ENCODE measurements around the gene OR6C76. TPM values are rescaled to one million over a fixed set of nuclear protein-coding genes. Genes with fewer than 3 reads are reported as not detected.

Gene OR6C76
- total and polyA plus RNA-seq, 2 of the 8 experiments (the other 6 are each of a cell fraction or from before 2014, with no cell fraction given): not detected

DNA sequence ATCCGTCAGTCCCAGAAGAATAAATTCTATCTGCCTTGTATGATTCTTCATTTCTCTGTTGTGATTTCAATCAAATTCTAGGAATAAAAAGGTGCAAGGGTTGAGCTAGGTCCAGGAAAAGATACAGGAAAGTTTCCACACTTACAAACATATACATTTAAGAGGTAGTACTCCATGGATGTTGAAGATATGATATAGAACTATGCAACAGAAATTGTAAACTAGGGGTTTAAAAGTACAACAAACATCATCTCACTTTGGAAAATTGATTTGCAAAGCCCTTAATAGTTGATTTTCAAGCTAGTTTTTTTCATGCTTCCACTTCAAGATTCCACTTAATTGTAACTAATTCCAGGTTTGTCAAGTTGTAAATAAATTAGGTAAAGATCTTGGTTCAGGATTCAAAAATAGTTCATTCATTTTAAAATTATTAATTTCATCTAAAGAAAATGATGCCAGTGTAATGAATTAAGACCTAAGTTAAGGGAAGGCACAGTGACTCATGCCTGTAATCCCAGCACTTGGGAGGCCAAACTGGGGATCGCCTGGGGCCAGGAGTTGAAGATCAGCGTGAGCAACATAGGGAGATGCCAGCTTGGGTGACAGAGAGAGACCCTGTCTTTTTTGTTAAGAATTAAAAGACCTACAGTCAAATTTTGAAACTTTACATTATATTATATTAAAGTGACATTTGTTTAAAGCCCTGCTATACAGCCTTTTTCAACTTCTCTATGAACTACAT is 44.2 kb downstream of the OR6C76 start, which contains the start of gene OR6C70 (continued):
- TF ChIP-seq PHF8 (conservative IDR thresholded peaks at IDR 0.05; ENCODE audit: low read depth, low read length): no peak
- no peak for TF ChIP-seq RFX5 (IDR thresholded peaks at IDR 0.05; ENCODE audit: borderline replicate concordance, low read depth, low read length)
- TF ChIP-seq CTBP2 (IDR thresholded peaks at IDR 0.05; ENCODE audit: borderline replicate concordance, insufficient read depth, insufficient read length, low read length): no peak
- no peak for TF ChIP-seq SIN3A (conservative IDR thresholded peaks at IDR 0.05 in 1 of 2, IDR thresholded peaks at IDR 0.05 in 1 of 2; ENCODE audit: low read depth in 1 of 2, low read length in 2 of 2)
- no peak for TF ChIP-seq KDM5A (IDR thresholded peaks at IDR 0.05; ENCODE audit: low read length)
- TF ChIP-seq SP1 (IDR thresholded peaks at IDR 0.05; ENCODE audit: low read depth, low read length): no peak

Data from H1 (cell line).